Suprapubic skin (tissue), 3 donors: Measurements from ENCODE around the gene ASS1.

Experiments used
- CTCF ChIP-seq, 2 donors: fragments of 200-600 bp in 1 of 2; fragments of 450-650 bp in 1 of 2; sonication (generic) in 1 of 2; IDR thresholded peaks; one replicate each; pipeline ENCODE4 v1.5.1; 2016 to 2019; ENCODE audit warnings: antibody characterized with exemption in 2 of 2, mild to moderate bottlenecking in 1 of 2, moderate library complexity in 1 of 2
- POLR2A ChIP-seq, 2 donors: fragments of 450-650 bp; IDR thresholded peaks; one replicate each; pipeline ENCODE4 v1.6.1; 2017; ENCODE audit warnings: antibody characterized with exemption in 2 of 2, mild to moderate bottlenecking in 2 of 2, moderate library complexity in 2 of 2

GRCh38 chr9:130498918-130499698 lies 54.3 kb downstream of the ASS1 start:
- TF ChIP-seq CTCF (IDR thresholded peaks at IDR 0.05): no peak
- no peak for TF ChIP-seq POLR2A (IDR thresholded peaks at IDR 0.05)
